ENCODE results near the gene FGF2.
A peak's percentile ranks its signal among the peaks of the same experiment; 100 is the strongest.
"Not testable (repeated sequence)": the region's sequence is repeated elsewhere in the genome, so short reads cannot be mapped to it uniquely, and the experiment has no call there.

FGF2 gene

GRCh38 chr4:122812823-122813222 lies 13.8 kb upstream of the FGF2 start:
- not testable (repeated sequence) for DNase-seq (ENCODE audit: low read depth)

GRCh38 chr4:122814426-122814825 lies 12.2 kb upstream of the FGF2 start:
- no peak for DNase-seq (ENCODE audit: low read depth)

- no peak for DNase-seq (ENCODE audit: low read depth)
These were observed 11.4 kb upstream of the FGF2 start for GRCh38 chr4:122815248-122815647.

- no peak for DNase-seq (ENCODE audit: low read depth)
These were observed 10.2 kb upstream of the FGF2 start for GRCh38 chr4:122816476-122816875.

- DNase-seq (ENCODE audit: low read depth), result peak; percentile 58
These were observed 6.8 kb upstream of the FGF2 start for GRCh38 chr4:122819708-122820449.

- no peak for DNase-seq (ENCODE audit: low read depth)
These were observed 5.5 kb upstream of the FGF2 start for GRCh38 chr4:122821092-122821491.

GRCh38 chr4:122822466-122822865 lies 4.2 kb upstream of the FGF2 start:
- DNase-seq (ENCODE audit: low read depth), result no peak

GRCh38 chr4:122823476-122823875 lies 3.2 kb upstream of the FGF2 start:
- DNase-seq (ENCODE audit: low read depth), result no peak

GRCh38 chr4:122824616-122825015 lies 2.0 kb upstream of the FGF2 start:
- DNase-seq (ENCODE audit: low read depth), result peak; percentile 9

GRCh38 chr4:122826079-122826527 lies 528 bp upstream of the FGF2 start:
- peak; percentile 34 for DNase-seq (ENCODE audit: low read depth)

GRCh38 chr4:122827258-122827878 lies 737 bp downstream of the FGF2 start:
- DNase-seq (ENCODE audit: low read depth), result peak; percentile 17

GRCh38 chr4:122827879-122828601 lies 1.4 kb downstream of the FGF2 start:
- peak; percentile 84 for DNase-seq (ENCODE audit: low read depth)

GRCh38 chr4:122830426-122831095 lies 3.9 kb downstream of the FGF2 start:
- DNase-seq (ENCODE audit: low read depth), result peak; percentile 72

- DNase-seq (ENCODE audit: low read depth), result peak; percentile 65
These were observed 5.0 kb downstream of the FGF2 start for GRCh38 chr4:122831515-122832196.

- DNase-seq (ENCODE audit: low read depth), result peak; percentile 8
These were observed 6.1 kb downstream of the FGF2 start for GRCh38 chr4:122832732-122833131.

- no peak for DNase-seq (ENCODE audit: low read depth)
These were observed 7.4 kb downstream of the FGF2 start for GRCh38 chr4:122833999-122834398.

GRCh38 chr4:122836941-122837340 lies 10.3 kb downstream of the FGF2 start:
- peak; percentile 15 for DNase-seq (ENCODE audit: low read depth)

- DNase-seq (ENCODE audit: low read depth), result no peak
These were observed 11.4 kb downstream of the FGF2 start for GRCh38 chr4:122838034-122838433.

GRCh38 chr4:122842392-122842791 lies 15.8 kb downstream of the FGF2 start:
- DNase-seq (ENCODE audit: low read depth), result no peak

- DNase-seq (ENCODE audit: low read depth), result no peak
These were observed 16.4 kb downstream of the FGF2 start for GRCh38 chr4:122842984-122843531.

GRCh38 chr4:122844391-122844790 lies 17.8 kb downstream of the FGF2 start:
- not testable (repeated sequence) for DNase-seq (ENCODE audit: low read depth)

All from amniotic epithelial cell (primary cell).